ENCODE measurements around the gene TPO. TPM values are rescaled to one million over a fixed set of nuclear protein-coding genes. Genes with fewer than 3 reads are reported as not detected.
"Not testable (repeated sequence)": the region's sequence is repeated elsewhere in the genome, so short reads cannot be mapped to it uniquely, and the experiment has no call there.

Gene TPO
- total RNA-seq, 1 donor from 2014 or later: not detected

- DNase-seq (no peak), ATAC-seq (ENCODE audit: low read depth) (no peak)
- no peak overlapping the region for H3K4me3 Mint-ChIP-seq
- H3K27me3 Mint-ChIP-seq: no peaks in the 10 kb centered on the region
- CTCF ChIA-PET: no interaction called here
- H3K4me1 Mint-ChIP-seq: no peaks in the 10 kb centered on the region
- H3K9me3 Mint-ChIP-seq: no peaks in the 10 kb centered on the region
- no peak overlapping the region for H3K27ac Mint-ChIP-seq
- no peak for TF ChIP-seq CTCF (IDR thresholded peaks at IDR 0.05)
- intact Hi-C loops (cut with micrococcal nuclease): no loop called here
- POLR2A ChIA-PET: no interaction called here
- no peaks in the 10 kb centered on the region for H3K36me3 Mint-ChIP-seq (ENCODE audit: low read depth)
These were observed 73.4 kb downstream of the TPO start for GRCh38 chr2:1486670-1487069.

GRCh38 chr2:1487758-1488157 is 74.5 kb downstream of the TPO start:
- Mint-ChIP-seq H3K27me3 (no peaks in the 10 kb centered on the region), H3K27ac (no peak overlapping the region), H3K36me3 (ENCODE audit: low read depth) (no peaks in the 10 kb centered on the region), H3K4me1 (no peaks in the 10 kb centered on the region), H3K4me3 (no peak overlapping the region), H3K9me3 (no peaks in the 10 kb centered on the region)
- no peak for ATAC-seq (ENCODE audit: low read depth)
- intact Hi-C loops (cut with micrococcal nuclease): no loop called here
- CTCF ChIA-PET: interaction anchor here (0.6 kb wide), 1 partner anchor 282 kb away, joined by 3 read pairs; no protein-coding TSS in a partner anchor
- POLR2A ChIA-PET: no interaction called here
- DNase-seq: no peak
- no peak for TF ChIP-seq CTCF (IDR thresholded peaks at IDR 0.05)

DNA sequence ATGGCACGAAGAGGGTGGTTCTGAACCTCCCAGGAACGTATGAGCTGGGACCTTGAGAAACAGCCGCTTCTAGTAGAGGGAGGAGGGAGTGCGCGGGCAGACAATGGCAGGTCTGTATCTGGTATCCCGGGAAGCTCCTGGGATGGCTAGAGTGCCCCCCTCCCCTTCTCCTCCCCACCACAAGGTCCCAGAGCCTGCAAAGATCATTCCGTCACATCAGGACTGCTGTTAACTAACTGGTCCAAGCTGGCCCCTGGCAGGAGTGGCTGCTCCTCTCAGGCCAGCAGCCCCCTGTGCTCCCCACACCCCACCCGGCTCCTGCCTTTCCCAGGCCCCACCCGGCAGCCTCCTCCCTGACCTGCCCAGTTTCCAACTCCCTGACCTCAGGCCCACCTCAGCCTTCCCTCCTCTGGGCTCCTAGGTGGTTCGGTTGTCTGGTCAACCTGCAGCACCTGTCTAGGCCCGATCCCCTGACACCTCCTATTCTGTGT is 75.0 kb downstream of the TPO start:
- ChIA-PET POLR2A (no interaction called here), CTCF (interaction anchor here (0.6 kb wide), 1 partner anchor 282 kb away, joined by 3 read pairs; no protein-coding TSS in a partner anchor)
- DNase-seq (no peak), ATAC-seq (ENCODE audit: low read depth) (no peak)
- no peaks in the 10 kb centered on the region for H3K4me1 Mint-ChIP-seq
- H3K36me3 Mint-ChIP-seq (ENCODE audit: low read depth): no peaks in the 10 kb centered on the region
- H3K4me3 Mint-ChIP-seq: no peak overlapping the region
- intact Hi-C loops (cut with micrococcal nuclease): no loop called here
- H3K27me3 Mint-ChIP-seq: no peaks in the 10 kb centered on the region
- no peaks in the 10 kb centered on the region for H3K9me3 Mint-ChIP-seq
- H3K27ac Mint-ChIP-seq: no peak overlapping the region
- TF ChIP-seq CTCF (IDR thresholded peaks at IDR 0.05): no peak

DNA sequence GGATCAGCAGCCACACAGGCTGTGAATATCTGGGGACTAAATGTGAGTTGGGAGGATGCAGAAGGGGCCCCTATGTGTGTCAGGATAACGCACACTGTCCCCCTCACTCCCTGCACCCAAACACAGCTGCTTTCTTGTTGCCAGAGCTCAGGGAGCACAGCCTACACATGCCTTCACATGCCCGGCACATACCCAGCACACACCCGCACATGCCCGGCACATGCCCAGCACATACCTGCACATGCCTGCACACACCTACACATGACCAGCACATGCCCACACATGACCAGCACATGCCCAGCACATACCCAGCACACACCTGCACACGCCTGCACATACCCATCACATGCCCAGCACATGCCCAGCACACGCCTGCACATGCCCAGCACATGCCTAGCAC is 75.6 kb downstream of the TPO start:
- CTCF ChIA-PET: no interaction called here
- Mint-ChIP-seq H3K4me3 (no peak overlapping the region), H3K27me3 (no peaks in the 10 kb centered on the region), H3K36me3 (ENCODE audit: low read depth) (no peaks in the 10 kb centered on the region), H3K4me1 (no peaks in the 10 kb centered on the region), H3K27ac (no peak overlapping the region), H3K9me3 (no peaks in the 10 kb centered on the region)
- ATAC-seq (ENCODE audit: low read depth): no peak
- no peak for TF ChIP-seq CTCF (IDR thresholded peaks at IDR 0.05)
- no peak for DNase-seq
- POLR2A ChIA-PET: no interaction called here
- intact Hi-C loops (cut with micrococcal nuclease): no loop called here

GRCh38 chr2:1489486-1489885 is 76.2 kb downstream of the TPO start:
- ATAC-seq (ENCODE audit: low read depth): no peak
- Mint-ChIP-seq H3K4me1 (no peaks in the 10 kb centered on the region), H3K36me3 (ENCODE audit: low read depth) (no peaks in the 10 kb centered on the region), H3K27ac (no peak overlapping the region), H3K4me3 (no peak overlapping the region), H3K9me3 (no peaks in the 10 kb centered on the region), H3K27me3 (no peaks in the 10 kb centered on the region)
- intact Hi-C loops (cut with micrococcal nuclease): no loop called here
- DNase-seq: no peak
- ChIA-PET CTCF (no interaction called here), POLR2A (no interaction called here)
- no peak for TF ChIP-seq CTCF (IDR thresholded peaks at IDR 0.05)

GRCh38 chr2:1490381-1490780 is 77.1 kb downstream of the TPO start:
- DNase-seq; H3K36me3 Mint-ChIP-seq (ENCODE audit: low read depth); H3K4me3 Mint-ChIP-seq; CTCF ChIA-PET; H3K4me1 Mint-ChIP-seq; intact Hi-C loops (cut with micrococcal nuclease); POLR2A ChIA-PET; H3K27ac Mint-ChIP-seq; H3K9me3 Mint-ChIP-seq; ATAC-seq (ENCODE audit: low read depth); H3K27me3 Mint-ChIP-seq: not testable (repeated sequence)

Measured in activated B cell treated with CpG ODN at 0.5 μM for 24 hours (primary cell).